DMS53 treated with DMSO at 0.1 percent for 48 hours (cell line): ENCODE results near the gene OSBPL6.
A peak's percentile ranks its signal among the peaks of the same experiment; 100 is the strongest.
"Not testable (repeated sequence)": the region's sequence is repeated elsewhere in the genome, so short reads cannot be mapped to it uniquely, and the experiment has no call there.

ENCODE experiments used
- DNase-seq: peaks from one replicate; lab custom pipeline; 2025; ENCODE audit not compliant: unreplicated experiment; lab: John Stamatoyannopoulos, UW

OSBPL6 gene

GRCh38 chr2:178197791-178198190, 3.5 kb downstream of the OSBPL6 start:
- no peak for DNase-seq

- DNase-seq, result not testable (repeated sequence)
Measured at GRCh38 chr2:178198441-178198840, 4.1 kb downstream of the OSBPL6 start.

- no peak for DNase-seq
Measured at GRCh38 chr2:178199334-178199733, 5.0 kb downstream of the OSBPL6 start.

- no peak for DNase-seq
Measured at GRCh38 chr2:178200331-178200730, 6.0 kb downstream of the OSBPL6 start.

- no peak for DNase-seq
Measured at GRCh38 chr2:178202927-178203326, 8.6 kb downstream of the OSBPL6 start.

- DNase-seq, result no peak
Measured at GRCh38 chr2:178204977-178205376, 10.7 kb downstream of the OSBPL6 start.

GRCh38 chr2:178205853-178206521, 11.7 kb downstream of the OSBPL6 start:
- peak; percentile 82 for DNase-seq

- no peak for DNase-seq
Measured at GRCh38 chr2:178208336-178208735, 14.0 kb downstream of the OSBPL6 start.

- no peak for DNase-seq
Measured at GRCh38 chr2:178208817-178209216, 14.5 kb downstream of the OSBPL6 start.

- DNase-seq, result no peak
Measured at GRCh38 chr2:178211460-178211859, 17.1 kb downstream of the OSBPL6 start.

GRCh38 chr2:178211943-178212342, 17.6 kb downstream of the OSBPL6 start:
- DNase-seq, result no peak

- no peak for DNase-seq
Measured at GRCh38 chr2:178213991-178214390, 19.7 kb downstream of the OSBPL6 start.

- no peak for DNase-seq
Measured at GRCh38 chr2:178219247-178219646, 24.9 kb downstream of the OSBPL6 start.

- DNase-seq, result no peak
Measured at GRCh38 chr2:178220814-178221213, 26.5 kb downstream of the OSBPL6 start.

- DNase-seq, result no peak
Measured at GRCh38 chr2:178221556-178221955, 27.2 kb downstream of the OSBPL6 start.

- DNase-seq, result no peak
Measured at GRCh38 chr2:178223806-178224205, 29.5 kb downstream of the OSBPL6 start.

- DNase-seq, result no peak
Measured at GRCh38 chr2:178225006-178225805, 30.9 kb downstream of the OSBPL6 start.

- DNase-seq, result no peak
Measured at GRCh38 chr2:178227187-178227586, 32.9 kb downstream of the OSBPL6 start.

GRCh38 chr2:178229927-178230326, 35.6 kb downstream of the OSBPL6 start:
- no peak for DNase-seq

- no peak for DNase-seq
Measured at GRCh38 chr2:178230396-178230795, 36.1 kb downstream of the OSBPL6 start.

GRCh38 chr2:178233428-178233827, 39.1 kb downstream of the OSBPL6 start:
- no peak for DNase-seq

- no peak for DNase-seq
Measured at GRCh38 chr2:178234648-178235047, 40.3 kb downstream of the OSBPL6 start.
